Astrocyte (in vitro differentiated cells and primary cell): ENCODE data around the gene DAO. TPM values are rescaled to one million over a fixed set of nuclear protein-coding genes. Genes with fewer than 3 reads are reported as not detected.

Experiments
- DNase-seq: peaks from one replicate; pipeline ENCODE4 v3.0.0-alpha.2; 2010; ENCODE audit warnings: low read depth
- FAIRE-seq: peaks from 2 replicates; lab custom pipeline; 2011; peaks lifted over from hg19 to GRCh38; lab: Jason Lieb, UNC
- H2AFZ ChIP-seq: 2 replicates; pipeline ENCODE4 v1.6.0; 2012; ENCODE audit warnings: low read depth, low read length, inconsistent platforms
- H3K27ac ChIP-seq: 2 replicates; pipeline ENCODE4 v1.5.1; 2011; ENCODE audit warnings: low read depth, low read length, inconsistent platforms
- H3K27me3 ChIP-seq: 2 replicates; pipeline ENCODE4 v1.6.0; 2011; ENCODE audit warnings: low read length, inconsistent platforms; ENCODE audit not compliant: insufficient read depth
- H3K36me3 ChIP-seq: 2 replicates; pipeline ENCODE4 v1.5.1; 2011; ENCODE audit warnings: low read length, inconsistent platforms; ENCODE audit not compliant: insufficient read depth
- H3K4me1 ChIP-seq: 2 replicates; pipeline ENCODE4 v1.5.1; 2011; ENCODE audit warnings: low read length, inconsistent platforms; ENCODE audit not compliant: insufficient read depth
- H3K4me2 ChIP-seq: 2 replicates; pipeline ENCODE4 v1.6.0; 2012; ENCODE audit warnings: low read length, inconsistent platforms
- H3K4me3 ChIP-seq: 2 replicates; pipeline ENCODE4 v1.5.1; 2011; ENCODE audit warnings: low read depth, mild to moderate bottlenecking, low read length, inconsistent platforms; ENCODE audit not compliant: insufficient read depth
- H3K79me2 ChIP-seq: 2 replicates; pipeline ENCODE4 v1.6.0; 2012; ENCODE audit warnings: mild to moderate bottlenecking, low read length, inconsistent platforms; ENCODE audit not compliant: insufficient read depth
- H3K9ac ChIP-seq: 2 replicates; pipeline ENCODE4 v1.6.0; 2012; ENCODE audit warnings: mild to moderate bottlenecking, low read length, inconsistent platforms
- H3K9me3 ChIP-seq: 2 replicates; pipeline ENCODE4 v1.5.1; 2012; ENCODE audit warnings: low read depth, mild to moderate bottlenecking, low read length, inconsistent platforms; ENCODE audit not compliant: insufficient read depth
- H4K20me1 ChIP-seq: 2 replicates; pipeline ENCODE4 v1.6.0; 2012; ENCODE audit warnings: low read length, inconsistent platforms; ENCODE audit not compliant: insufficient read depth
- H3K27ac Mint-ChIP-seq: one replicate; pipeline ENCODE4 v1.8.0; 2021; ENCODE audit warnings: mild to moderate bottlenecking, mixed read lengths; ENCODE audit not compliant: unreplicated experiment
- H3K27me3 Mint-ChIP-seq: one replicate; pipeline ENCODE4 v1.8.0; 2021; ENCODE audit warnings: low read depth, mixed read lengths; ENCODE audit not compliant: unreplicated experiment
- H3K36me3 Mint-ChIP-seq: one replicate; pipeline ENCODE4 v1.8.0; 2021; ENCODE audit warnings: low read depth, mixed read lengths; ENCODE audit not compliant: unreplicated experiment
- H3K4me1 Mint-ChIP-seq: one replicate; pipeline ENCODE4 v1.8.0; 2021; ENCODE audit warnings: low read depth, mixed read lengths; ENCODE audit not compliant: unreplicated experiment
- H3K4me3 Mint-ChIP-seq: one replicate; pipeline ENCODE4 v1.8.0; 2021; ENCODE audit warnings: mild to moderate bottlenecking, moderate library complexity, mixed read lengths; ENCODE audit not compliant: unreplicated experiment
- H3K9me3 Mint-ChIP-seq: one replicate; pipeline ENCODE4 v1.8.0; 2021; ENCODE audit warnings: mild to moderate bottlenecking, mixed read lengths; ENCODE audit not compliant: unreplicated experiment
- EZH2 ChIP-seq: IDR thresholded peaks from 2 replicates; pipeline ENCODE4 v1.6.1; 2012; ENCODE audit warnings: mild to moderate bottlenecking, low read length, inconsistent platforms; ENCODE audit not compliant: insufficient read depth
- total RNA-seq: library from RNA; stranded (reverse); gene quantifications from 2 replicates; pipeline ENCODE4 v1.2.1, GENCODE V29; 2021
- TF ChIP-seq, protein P1 (sequence below): IDR thresholded peaks from 2 replicates; pipeline ENCODE4 v1.5.1; 2011; ENCODE audit warnings: low read depth, mild to moderate bottlenecking, inconsistent platforms, low read length, moderate library complexity; ENCODE audit not compliant: insufficient read depth

The DAO gene
- total RNA-seq, 1 donor from 2014 or later = not detected

DNA sequence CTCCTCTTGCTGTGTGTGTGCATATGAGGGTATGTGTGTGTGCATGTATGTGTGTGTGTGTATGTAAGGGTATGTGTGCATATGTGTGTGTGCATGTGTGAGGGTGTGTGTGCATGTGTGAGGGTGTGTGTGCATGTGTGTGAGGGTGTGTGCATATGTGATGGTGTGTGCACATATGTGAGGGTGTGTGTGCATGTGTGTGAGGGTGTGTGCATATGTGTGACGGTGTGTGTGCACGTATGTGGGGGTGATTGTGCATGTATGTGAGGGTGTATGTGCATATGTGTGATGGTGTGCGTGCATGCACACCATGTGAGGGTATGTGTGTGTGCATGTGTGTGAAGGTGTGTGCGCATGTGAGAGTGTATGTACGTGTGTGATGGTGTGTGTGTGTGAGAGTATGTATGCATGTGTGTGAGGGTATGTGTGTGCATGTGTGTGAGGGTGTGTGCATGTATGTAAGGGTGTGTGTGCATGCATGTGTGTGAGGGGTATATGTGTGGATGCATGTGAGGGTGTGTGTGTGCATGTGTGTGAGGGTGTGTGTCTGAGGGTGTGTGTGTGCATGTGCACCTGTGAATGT, 15.4 kb downstream of the DAO start:
- TF ChIP-seq, protein P1, sequence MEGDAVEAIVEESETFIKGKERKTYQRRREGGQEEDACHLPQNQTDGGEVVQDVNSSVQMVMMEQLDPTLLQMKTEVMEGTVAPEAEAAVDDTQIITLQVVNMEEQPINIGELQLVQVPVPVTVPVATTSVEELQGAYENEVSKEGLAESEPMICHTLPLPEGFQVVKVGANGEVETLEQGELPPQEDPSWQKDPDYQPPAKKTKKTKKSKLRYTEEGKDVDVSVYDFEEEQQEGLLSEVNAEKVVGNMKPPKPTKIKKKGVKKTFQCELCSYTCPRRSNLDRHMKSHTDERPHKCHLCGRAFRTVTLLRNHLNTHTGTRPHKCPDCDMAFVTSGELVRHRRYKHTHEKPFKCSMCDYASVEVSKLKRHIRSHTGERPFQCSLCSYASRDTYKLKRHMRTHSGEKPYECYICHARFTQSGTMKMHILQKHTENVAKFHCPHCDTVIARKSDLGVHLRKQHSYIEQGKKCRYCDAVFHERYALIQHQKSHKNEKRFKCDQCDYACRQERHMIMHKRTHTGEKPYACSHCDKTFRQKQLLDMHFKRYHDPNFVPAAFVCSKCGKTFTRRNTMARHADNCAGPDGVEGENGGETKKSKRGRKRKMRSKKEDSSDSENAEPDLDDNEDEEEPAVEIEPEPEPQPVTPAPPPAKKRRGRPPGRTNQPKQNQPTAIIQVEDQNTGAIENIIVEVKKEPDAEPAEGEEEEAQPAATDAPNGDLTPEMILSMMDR = no peak
- no peak for TF ChIP-seq EZH2
- H3K79me2 ChIP-seq = no peaks in the 10 kb centered on the region
- H3K4me3 ChIP-seq = no peak overlapping the region
- no peak overlapping the region for H3K27ac ChIP-seq
- Mint-ChIP-seq H3K27me3 (peaks cover 14% of the 10 kb centered on the region), H3K9me3 (peaks cover 5% of the 10 kb centered on the region), H3K4me1 (no peaks in the 10 kb centered on the region), H3K4me3 (no peak overlapping the region), H3K27ac (no peak overlapping the region), H3K36me3 (no peaks in the 10 kb centered on the region)
- no peak overlapping the region for H2AFZ ChIP-seq
- H3K36me3 ChIP-seq = no peaks in the 10 kb centered on the region
- peaks cover 3% of the 10 kb centered on the region for H3K9me3 ChIP-seq
- no peaks in the 10 kb centered on the region for H4K20me1 ChIP-seq
- DNase-seq (no peak), FAIRE-seq (no peak)
- H3K4me1 ChIP-seq = no peaks in the 10 kb centered on the region
- H3K4me2 ChIP-seq = no peak overlapping the region
- H3K27me3 ChIP-seq = no peaks in the 10 kb centered on the region
- H3K9ac ChIP-seq = no peak overlapping the region

DNA sequence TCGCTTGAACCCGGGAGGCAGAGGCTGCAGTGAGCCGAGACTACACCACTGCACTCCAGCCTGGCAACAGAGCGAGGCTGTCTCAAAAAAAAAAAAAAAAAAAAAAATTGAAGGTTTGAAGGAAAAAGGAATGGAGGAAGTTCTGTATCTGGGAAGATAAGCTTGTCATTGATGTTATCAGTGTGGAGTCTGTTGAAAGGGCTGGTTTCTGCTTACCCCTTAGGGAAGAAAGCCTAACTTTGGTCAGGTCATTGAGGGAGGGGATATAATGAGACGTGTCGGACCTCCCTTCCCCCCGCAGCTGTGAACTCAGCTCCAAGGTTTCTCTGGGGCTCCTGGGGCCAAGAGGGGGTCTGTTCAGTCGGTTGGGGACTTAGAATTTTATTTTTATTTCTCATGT, 16.4 kb downstream of the DAO start:
- Histone ChIP-seq H4K20me1 (no peaks in the 10 kb centered on the region), H3K27me3 (no peaks in the 10 kb centered on the region), H3K27ac (no peak overlapping the region), H3K4me3 (no peak overlapping the region), H2AFZ (no peak overlapping the region), H3K4me2 (no peak overlapping the region), H3K9me3 (peaks cover 3% of the 10 kb centered on the region), H3K4me1 (no peaks in the 10 kb centered on the region), H3K36me3 (no peaks in the 10 kb centered on the region), H3K79me2 (no peaks in the 10 kb centered on the region), H3K9ac (no peak overlapping the region)
- no peak for DNase-seq
- TF ChIP-seq EZH2 = no peak
- TF ChIP-seq, protein P1 = no peak
- Mint-ChIP-seq H3K27ac (no peak overlapping the region), H3K36me3 (no peaks in the 10 kb centered on the region), H3K9me3 (peaks cover 2% of the 10 kb centered on the region), H3K4me3 (no peak overlapping the region), H3K27me3 (peaks cover 19% of the 10 kb centered on the region), H3K4me1 (no peaks in the 10 kb centered on the region)
- no peak for FAIRE-seq

DNA sequence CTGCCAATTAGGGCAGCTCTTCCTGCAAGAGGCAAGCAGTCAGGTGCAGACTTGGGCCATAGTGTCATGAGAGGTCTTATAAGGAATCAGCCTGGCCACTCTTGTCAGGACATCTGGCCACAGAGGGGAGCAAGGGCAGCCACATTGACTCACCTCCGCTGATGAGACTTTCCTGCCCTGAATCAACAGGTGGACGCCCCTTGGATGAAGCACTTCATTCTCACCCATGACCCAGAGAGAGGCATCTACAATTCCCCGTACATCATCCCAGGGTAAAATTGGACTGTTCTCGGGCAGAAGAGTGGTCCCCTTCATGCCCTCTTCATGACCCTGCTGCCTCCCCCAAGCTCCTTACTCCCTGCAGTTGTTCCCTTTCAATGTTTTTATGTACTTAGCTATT, 16.9 kb downstream of the DAO start:
- peaks cover 19% of the 10 kb centered on the region for H3K27me3 Mint-ChIP-seq
- TF ChIP-seq, protein P1 = no peak
- TF ChIP-seq EZH2 = no peak
- Histone ChIP-seq H3K27me3 (no peaks in the 10 kb centered on the region), H3K36me3 (no peaks in the 10 kb centered on the region), H3K9ac (no peak overlapping the region), H3K9me3 (peaks cover 3% of the 10 kb centered on the region), H2AFZ (no peak overlapping the region), H3K4me2 (no peak overlapping the region), H3K4me3 (no peak overlapping the region), H3K4me1 (no peaks in the 10 kb centered on the region), H3K27ac (no peak overlapping the region), H3K79me2 (no peaks in the 10 kb centered on the region), H4K20me1 (no peaks in the 10 kb centered on the region)
- no peak for FAIRE-seq
- H3K4me1 Mint-ChIP-seq = no peaks in the 10 kb centered on the region
- H3K36me3 Mint-ChIP-seq = no peaks in the 10 kb centered on the region
- H3K9me3 Mint-ChIP-seq = peaks cover 1% of the 10 kb centered on the region
- no peak overlapping the region for H3K4me3 Mint-ChIP-seq
- no peak overlapping the region for H3K27ac Mint-ChIP-seq
- DNase-seq = no peak
